Measurements from ENCODE around the gene PYGL.

The PYGL gene

GRCh38 chr14:50871228-50871627 lies 73.1 kb downstream of the PYGL start:
- Histone ChIP-seq H3K27me3 (ENCODE audit: control insufficient read depth, insufficient read depth, low read length) (peaks cover 36% of the 10 kb centered on the region), H3K9me3 (ENCODE audit: control insufficient read depth, insufficient read depth, low read length) (no peaks in the 10 kb centered on the region), H3K36me3 (ENCODE audit: control insufficient read depth, insufficient read depth, low read length) (no peaks in the 10 kb centered on the region), H3K27ac (ENCODE audit: low read depth, low read length) (no peak overlapping the region), H3K9ac (ENCODE audit: low read depth, low read length) (no peak overlapping the region), H3K4me1 (ENCODE audit: control insufficient read depth, insufficient read depth, low read length) (peaks cover 6% of the 10 kb centered on the region; the same call in 1 of the 2 replicates), H3K4me3 (ENCODE audit: low read depth, low read length) (no peak overlapping the region)

GRCh38 chr14:50865391-50866076 lies 78.7 kb downstream of the PYGL start:
- Histone ChIP-seq H3K27ac (ENCODE audit: low read depth, low read length) (no peak overlapping the region), H3K27me3 (ENCODE audit: control insufficient read depth, insufficient read depth, low read length) (peaks cover 6% of the 10 kb centered on the region), H3K9ac (ENCODE audit: low read depth, low read length) (no peak overlapping the region)

GRCh38 chr14:50864946-50865345 lies 79.3 kb downstream of the PYGL start:
- Histone ChIP-seq H3K9ac (ENCODE audit: low read depth, low read length) (no peak overlapping the region), H3K4me3 (ENCODE audit: low read depth, low read length) (no peak overlapping the region), H3K27me3 (ENCODE audit: control insufficient read depth, insufficient read depth, low read length) (peaks cover under 1% of the 10 kb centered on the region), H3K27ac (ENCODE audit: low read depth, low read length) (no peak overlapping the region), H3K4me1 (ENCODE audit: control insufficient read depth, insufficient read depth, low read length) (peaks cover 11% of the 10 kb centered on the region), H3K36me3 (ENCODE audit: control insufficient read depth, insufficient read depth, low read length) (no peaks in the 10 kb centered on the region), H3K9me3 (ENCODE audit: control insufficient read depth, insufficient read depth, low read length) (no peaks in the 10 kb centered on the region)

More at GRCh38 chr14:50865391-50866076, 78.7 kb downstream of the PYGL start:
- Histone ChIP-seq H3K9me3 (ENCODE audit: control insufficient read depth, insufficient read depth, low read length) (no peaks in the 10 kb centered on the region), H3K4me3 (ENCODE audit: low read depth, low read length) (no peak overlapping the region), H3K4me1 (ENCODE audit: control insufficient read depth, insufficient read depth, low read length) (peaks cover 5% of the 10 kb centered on the region; the same call in 1 of the 2 replicates), H3K36me3 (ENCODE audit: control insufficient read depth, insufficient read depth, low read length) (no peaks in the 10 kb centered on the region)

- no peaks in the 10 kb centered on the region for H3K27me3 ChIP-seq (ENCODE audit: control insufficient read depth, insufficient read depth, low read length)
- peaks cover 17% of the 10 kb centered on the region for H3K4me1 ChIP-seq (ENCODE audit: control insufficient read depth, insufficient read depth, low read length)
- no peaks in the 10 kb centered on the region for H3K36me3 ChIP-seq (ENCODE audit: control insufficient read depth, insufficient read depth, low read length)
- no peak overlapping the region for H3K27ac ChIP-seq (ENCODE audit: low read depth, low read length)
- H3K9ac ChIP-seq (ENCODE audit: low read depth, low read length), result no peak overlapping the region
- no peak overlapping the region for H3K4me3 ChIP-seq (ENCODE audit: low read depth, low read length)
- no peaks in the 10 kb centered on the region for H3K9me3 ChIP-seq (ENCODE audit: control insufficient read depth, insufficient read depth, low read length)
Measured at GRCh38 chr14:50864237-50864636, 80.0 kb downstream of the PYGL start.

- Histone ChIP-seq H3K4me1 (ENCODE audit: control insufficient read depth, insufficient read depth, low read length) (peaks cover 17% of the 10 kb centered on the region), H3K9me3 (ENCODE audit: control insufficient read depth, insufficient read depth, low read length) (no peaks in the 10 kb centered on the region), H3K4me3 (ENCODE audit: low read depth, low read length) (no peak overlapping the region), H3K9ac (ENCODE audit: low read depth, low read length) (no peak overlapping the region), H3K27me3 (ENCODE audit: control insufficient read depth, insufficient read depth, low read length) (no peaks in the 10 kb centered on the region), H3K36me3 (ENCODE audit: control insufficient read depth, insufficient read depth, low read length) (no peaks in the 10 kb centered on the region), H3K27ac (ENCODE audit: low read depth, low read length) (no peak overlapping the region)
Measured at GRCh38 chr14:50862036-50862570, 82.2 kb downstream of the PYGL start.

- H3K27ac ChIP-seq (ENCODE audit: low read depth, low read length), result no peak overlapping the region
- H3K4me1 ChIP-seq (ENCODE audit: control insufficient read depth, insufficient read depth, low read length), result peaks cover 17% of the 10 kb centered on the region
- H3K9ac ChIP-seq (ENCODE audit: low read depth, low read length), result no peak overlapping the region; the same call in 1 of the 2 replicates
- H3K27me3 ChIP-seq (ENCODE audit: control insufficient read depth, insufficient read depth, low read length), result no peaks in the 10 kb centered on the region
- H3K36me3 ChIP-seq (ENCODE audit: control insufficient read depth, insufficient read depth, low read length), result no peaks in the 10 kb centered on the region
- no peaks in the 10 kb centered on the region for H3K9me3 ChIP-seq (ENCODE audit: control insufficient read depth, insufficient read depth, low read length)
- peak overlapping the region; percentile 43 for H3K4me3 ChIP-seq (ENCODE audit: low read depth, low read length)
Measured at GRCh38 chr14:50860478-50861086, 83.7 kb downstream of the PYGL start.

GRCh38 chr14:50859296-50859624 lies 85.0 kb downstream of the PYGL start:
- Histone ChIP-seq H3K9ac (ENCODE audit: low read depth, low read length) (no peak overlapping the region), H3K36me3 (ENCODE audit: control insufficient read depth, insufficient read depth, low read length) (no peaks in the 10 kb centered on the region), H3K27me3 (ENCODE audit: control insufficient read depth, insufficient read depth, low read length) (no peaks in the 10 kb centered on the region), H3K4me1 (ENCODE audit: control insufficient read depth, insufficient read depth, low read length) (peaks cover 17% of the 10 kb centered on the region), H3K4me3 (ENCODE audit: low read depth, low read length) (no peak overlapping the region), H3K27ac (ENCODE audit: low read depth, low read length) (no peak overlapping the region), H3K9me3 (ENCODE audit: control insufficient read depth, insufficient read depth, low read length) (no peaks in the 10 kb centered on the region)

GRCh38 chr14:50856660-50857059 lies 87.6 kb downstream of the PYGL start:
- Histone ChIP-seq H3K9ac (ENCODE audit: low read depth, low read length) (no peak overlapping the region), H3K4me1 (ENCODE audit: control insufficient read depth, insufficient read depth, low read length) (peaks cover 17% of the 10 kb centered on the region), H3K4me3 (ENCODE audit: low read depth, low read length) (no peak overlapping the region), H3K27me3 (ENCODE audit: control insufficient read depth, insufficient read depth, low read length) (no peaks in the 10 kb centered on the region), H3K9me3 (ENCODE audit: control insufficient read depth, insufficient read depth, low read length) (no peaks in the 10 kb centered on the region), H3K27ac (ENCODE audit: low read depth, low read length) (no peak overlapping the region), H3K36me3 (ENCODE audit: control insufficient read depth, insufficient read depth, low read length) (no peaks in the 10 kb centered on the region)

- H3K27me3 ChIP-seq (ENCODE audit: control insufficient read depth, insufficient read depth, low read length), result no peaks in the 10 kb centered on the region
- no peak overlapping the region for H3K27ac ChIP-seq (ENCODE audit: low read depth, low read length)
- H3K4me3 ChIP-seq (ENCODE audit: low read depth, low read length), result no peak overlapping the region
- H3K4me1 ChIP-seq (ENCODE audit: control insufficient read depth, insufficient read depth, low read length), result peaks cover 12% of the 10 kb centered on the region
- no peak overlapping the region for H3K9ac ChIP-seq (ENCODE audit: low read depth, low read length)
- no peaks in the 10 kb centered on the region for H3K9me3 ChIP-seq (ENCODE audit: control insufficient read depth, insufficient read depth, low read length)
- no peaks in the 10 kb centered on the region for H3K36me3 ChIP-seq (ENCODE audit: control insufficient read depth, insufficient read depth, low read length)
Measured at GRCh38 chr14:50855558-50855957, 88.7 kb downstream of the PYGL start.

Data from HUES48 (cell line).